NCI-H1105 treated with DMSO at 0.1 percent for 48 hours (cell line): Measurements from ENCODE around the gene RELL1.

Experiments
- DNase-seq: peaks from one replicate; lab custom pipeline; 2025; lab: John Stamatoyannopoulos, UW

Gene RELL1

DNA sequence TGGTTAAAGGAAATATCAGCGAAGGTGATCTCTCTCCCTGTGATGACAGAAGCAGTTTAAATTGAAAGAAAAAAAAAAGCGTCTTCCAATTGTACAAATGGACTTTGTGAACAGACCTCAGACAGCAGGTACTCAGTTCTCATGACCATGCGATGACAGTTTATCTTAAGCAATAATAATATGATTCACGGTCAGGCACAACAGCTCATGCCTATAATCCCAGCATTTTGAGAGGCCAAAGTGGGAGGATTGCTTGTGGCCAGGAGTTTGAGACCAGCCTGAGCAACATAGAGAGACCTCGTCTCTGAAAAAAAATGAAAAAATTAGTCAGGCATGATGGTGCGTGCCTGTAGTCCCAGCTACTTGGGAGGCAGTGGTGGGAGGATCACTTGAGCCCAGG, 51.0 kb downstream of the RELL1 start:
- no peak for DNase-seq

DNA sequence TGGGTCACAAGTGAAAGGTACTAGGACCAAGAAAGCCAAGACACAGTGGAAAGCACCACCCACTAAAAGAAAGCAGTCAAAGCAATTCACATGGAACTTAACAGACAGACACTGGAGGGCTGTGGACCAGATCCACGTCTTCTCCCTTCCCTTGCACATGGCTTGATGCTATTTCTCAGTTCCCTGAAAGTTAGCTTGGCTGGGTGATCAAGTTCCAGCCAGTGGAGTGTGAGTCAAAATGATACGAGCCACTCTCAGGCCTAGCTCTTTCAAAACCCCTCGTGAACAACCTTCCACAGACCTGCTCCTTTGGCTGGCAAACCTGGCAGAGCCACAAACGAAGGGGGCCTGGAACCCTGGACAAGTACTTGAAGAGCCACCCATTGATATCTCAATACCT, 52.0 kb downstream of the RELL1 start:
- DNase-seq = no peak

DNA sequence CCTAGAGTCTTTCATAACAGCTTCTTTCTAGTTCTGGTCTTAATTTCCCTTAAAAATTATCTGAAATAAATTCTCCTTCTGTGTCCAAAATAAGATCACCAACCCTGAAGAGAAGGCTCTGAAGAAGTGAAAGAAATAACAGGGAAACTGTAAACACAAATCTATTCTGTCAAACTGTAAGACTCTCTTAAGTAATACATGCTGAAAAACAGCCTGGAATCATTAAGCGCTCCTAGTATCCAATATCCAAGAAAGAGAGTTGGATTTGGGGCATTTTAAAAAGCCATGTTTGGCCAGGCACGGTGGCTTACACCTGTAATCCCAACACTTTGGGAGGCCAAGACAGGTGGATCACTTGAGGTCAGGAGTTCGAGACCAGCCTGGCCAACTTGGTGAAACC, 53.3 kb downstream of the RELL1 start:
- DNase-seq = no peak

DNA sequence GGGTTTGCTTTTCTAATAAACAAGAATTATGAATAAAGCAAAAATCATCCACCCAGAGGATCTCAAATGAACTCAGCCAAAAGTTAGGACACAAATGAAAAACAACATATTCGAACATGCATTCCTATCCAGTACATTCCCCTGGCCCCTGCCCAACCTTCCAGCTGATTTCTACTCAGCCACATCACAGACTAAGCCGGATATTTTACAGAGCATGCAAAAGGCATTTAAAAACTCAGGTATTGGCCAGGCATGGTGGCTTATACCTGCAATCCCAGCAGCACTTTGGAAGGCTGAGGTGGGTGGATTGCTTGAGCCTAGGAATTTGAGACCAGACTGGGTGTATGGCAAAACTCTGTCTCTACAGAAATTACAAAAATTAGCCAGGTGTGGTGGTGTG, 54.6 kb downstream of the RELL1 start:
- no peak for DNase-seq

DNA sequence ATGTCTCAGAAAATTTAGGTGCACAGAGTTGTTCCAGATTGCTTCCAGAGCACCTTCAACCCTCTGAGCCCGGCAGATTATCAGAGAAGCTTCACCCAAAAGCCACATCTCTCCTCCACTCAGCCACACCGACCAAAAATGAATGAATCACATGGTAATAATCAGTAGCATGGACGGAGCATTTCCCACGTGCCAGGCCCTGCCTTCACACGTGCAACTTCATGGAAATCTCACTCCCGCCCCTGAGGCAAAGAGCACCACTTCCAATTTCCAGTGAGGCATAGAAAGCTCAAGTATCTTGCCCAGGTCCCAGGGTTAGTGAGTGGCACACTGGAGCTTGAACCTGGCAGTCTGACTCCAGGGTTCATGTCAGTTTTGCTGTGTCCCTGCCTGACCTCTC, 56.5 kb downstream of the RELL1 start:
- no peak for DNase-seq

DNA sequence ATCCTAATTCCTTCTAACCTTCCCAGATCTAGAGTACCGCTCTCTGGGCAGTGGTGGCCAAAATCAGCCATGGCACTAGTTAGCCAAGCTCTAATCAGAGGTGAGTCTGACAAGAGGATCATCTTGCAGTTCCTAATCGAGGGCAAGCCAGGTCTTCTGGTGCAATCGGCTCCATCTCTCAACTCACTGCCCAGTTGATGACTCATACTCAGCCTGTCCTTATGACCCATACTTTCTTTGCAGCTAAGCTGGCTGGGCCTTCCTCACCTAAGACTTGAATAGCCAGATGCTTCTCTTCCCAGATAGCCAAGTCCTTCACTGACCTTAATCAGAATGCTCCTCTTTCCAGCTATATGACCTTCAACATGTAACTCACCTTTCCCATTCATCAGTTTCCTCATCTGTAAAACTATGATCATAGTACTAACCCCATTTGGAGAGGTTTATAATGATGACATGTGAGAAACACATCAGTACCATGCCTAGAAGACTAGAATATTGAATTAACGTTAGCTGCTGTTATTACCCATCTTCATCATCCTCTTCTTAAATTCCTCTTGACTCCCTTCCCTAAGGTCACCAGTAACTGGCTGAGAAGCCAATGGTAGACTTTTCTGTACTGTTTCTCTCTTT, 57.1 kb downstream of the RELL1 start:
- no peak for DNase-seq

DNA sequence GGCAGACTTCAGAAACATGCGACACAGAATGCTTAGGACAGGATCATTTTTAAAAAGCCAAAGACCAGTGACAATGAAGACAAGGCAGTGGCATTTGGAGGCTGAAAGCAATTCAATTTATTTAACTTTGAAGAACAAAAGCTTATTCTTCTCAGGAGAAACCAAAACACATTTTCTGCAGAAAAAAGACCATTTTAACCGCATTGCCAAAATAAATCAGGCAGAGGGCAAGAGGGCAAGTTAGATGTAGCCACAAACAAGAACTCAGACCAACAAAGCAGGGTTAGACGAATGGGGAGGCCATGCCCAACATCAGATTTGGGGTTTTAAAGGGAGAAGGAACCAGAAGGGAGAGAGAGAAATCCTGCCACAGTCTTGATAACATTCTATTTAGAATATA, 58.9 kb downstream of the RELL1 start:
- no peak for DNase-seq

DNA sequence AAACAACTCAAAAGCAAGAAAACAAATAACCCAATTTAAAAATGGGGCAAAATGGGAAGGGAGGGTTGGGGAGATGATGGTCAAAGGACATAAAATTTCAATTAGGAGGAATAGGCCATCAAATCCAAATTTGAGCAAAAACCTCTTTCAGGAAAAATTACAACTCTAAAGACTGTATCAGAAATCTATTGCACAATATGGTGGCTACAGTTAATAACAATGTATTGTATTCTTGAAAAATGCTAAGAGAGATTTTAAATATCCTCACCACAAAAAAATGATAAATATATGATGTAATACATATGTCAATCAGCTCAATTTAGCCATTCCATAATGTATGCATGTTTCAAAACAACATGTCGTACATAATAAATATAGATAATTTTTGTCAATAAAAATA, 60.7 kb downstream of the RELL1 start:
- no peak for DNase-seq

DNA sequence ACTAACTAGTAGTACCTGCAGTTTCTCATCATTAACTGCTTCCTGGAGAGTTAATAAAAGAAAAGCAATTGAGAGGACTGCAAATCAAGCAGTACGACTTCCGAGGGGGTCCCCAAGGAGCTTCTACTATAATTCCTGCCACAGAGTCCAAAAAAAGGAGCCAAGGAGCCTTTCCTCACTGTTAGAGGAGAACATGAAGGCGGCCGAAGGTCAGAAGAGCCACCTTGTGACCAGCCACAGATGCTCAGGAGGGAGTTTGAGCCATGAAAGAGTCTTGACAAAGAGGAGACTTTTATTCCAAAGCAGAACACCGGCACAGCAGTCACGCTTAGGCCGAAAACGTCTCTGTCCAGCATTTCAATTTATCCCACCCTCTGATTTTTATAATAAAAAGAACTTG, 62.2 kb downstream of the RELL1 start:
- no peak for DNase-seq

DNA sequence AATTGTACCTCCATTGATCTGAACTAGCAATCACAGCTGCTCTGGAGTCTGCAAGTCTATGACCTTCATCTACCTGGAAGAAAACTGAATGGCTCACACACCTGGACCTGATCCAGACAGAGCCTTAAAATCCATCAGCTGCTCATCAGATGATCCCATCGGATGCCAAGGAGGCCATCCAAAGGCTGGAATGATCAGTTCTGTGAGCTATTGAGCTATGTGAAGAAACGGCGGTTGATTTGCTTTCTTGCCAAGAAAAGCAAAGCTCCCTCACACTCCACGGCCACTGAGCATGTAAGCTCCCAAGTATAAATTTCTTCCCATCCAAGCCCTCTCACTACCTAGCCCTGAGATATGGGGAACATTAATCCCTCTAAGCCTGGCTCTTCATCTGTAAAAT, 63.1 kb downstream of the RELL1 start:
- no peak for DNase-seq

DNA sequence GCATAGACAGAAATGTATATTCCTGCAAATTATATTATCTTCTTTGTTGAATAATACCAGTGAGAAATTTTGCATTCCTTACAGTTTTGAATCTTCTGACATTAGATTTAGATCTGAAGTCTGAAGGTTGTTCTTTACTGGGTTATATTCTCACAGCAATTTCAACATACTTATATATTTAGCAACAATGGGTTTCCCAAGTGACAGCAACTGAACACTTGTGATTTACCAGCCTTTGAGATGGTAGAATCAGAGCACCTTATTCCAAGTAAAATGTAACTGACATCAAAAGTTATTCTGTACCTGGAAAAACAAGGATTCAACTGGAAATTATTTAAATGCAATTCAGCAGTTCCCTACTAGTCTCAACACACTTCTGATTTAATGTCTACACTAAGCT, 66.0 kb downstream of the RELL1 start:
- DNase-seq = no peak

DNA sequence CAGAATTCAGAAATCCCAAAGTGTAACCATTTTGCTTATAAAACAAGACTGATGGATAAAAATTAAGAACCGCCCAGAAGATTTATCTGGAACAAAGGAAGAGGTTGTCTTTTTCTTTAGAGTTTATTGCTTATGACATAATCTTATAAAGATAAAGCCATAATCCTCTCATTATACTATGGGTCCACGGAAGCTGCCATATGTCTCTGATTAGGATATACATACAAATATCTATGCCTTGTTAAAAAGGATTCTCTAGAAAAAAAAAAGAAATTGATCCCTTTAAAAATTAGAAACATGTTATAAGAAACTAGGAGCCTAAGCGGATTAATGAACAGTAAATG, 70.5 kb downstream of the RELL1 start:
- no peak for DNase-seq

DNA sequence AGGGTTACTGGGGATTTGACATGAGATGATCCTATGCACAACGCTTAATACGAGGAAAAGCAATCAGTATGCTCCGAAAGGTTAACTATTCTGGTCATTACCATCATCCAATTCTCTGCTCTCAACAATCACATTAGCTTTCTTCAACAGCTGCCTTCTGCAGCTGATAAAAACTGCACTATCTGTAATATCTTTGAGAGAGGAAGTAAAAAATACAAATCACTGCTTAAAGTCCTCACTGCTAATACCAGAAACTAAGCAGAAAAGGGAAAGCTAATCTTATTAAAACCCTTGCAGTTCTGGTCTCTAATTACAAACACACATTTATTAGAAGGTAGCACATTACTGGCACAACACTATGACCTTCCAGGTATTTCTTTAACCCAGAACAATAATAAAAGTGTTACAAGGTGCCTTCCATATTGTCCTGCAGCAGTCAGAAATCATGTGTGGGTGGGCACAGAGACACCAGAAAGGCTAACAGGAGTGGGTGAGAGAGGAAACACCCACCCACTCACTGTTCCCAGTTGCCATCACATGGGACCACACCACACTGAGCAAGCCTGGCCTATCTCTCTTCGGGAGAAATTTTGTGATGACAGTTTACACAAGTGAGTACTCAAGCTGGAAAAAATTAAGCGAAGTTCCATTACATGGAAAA, 71.0 kb downstream of the RELL1 start:
- no peak for DNase-seq

DNA sequence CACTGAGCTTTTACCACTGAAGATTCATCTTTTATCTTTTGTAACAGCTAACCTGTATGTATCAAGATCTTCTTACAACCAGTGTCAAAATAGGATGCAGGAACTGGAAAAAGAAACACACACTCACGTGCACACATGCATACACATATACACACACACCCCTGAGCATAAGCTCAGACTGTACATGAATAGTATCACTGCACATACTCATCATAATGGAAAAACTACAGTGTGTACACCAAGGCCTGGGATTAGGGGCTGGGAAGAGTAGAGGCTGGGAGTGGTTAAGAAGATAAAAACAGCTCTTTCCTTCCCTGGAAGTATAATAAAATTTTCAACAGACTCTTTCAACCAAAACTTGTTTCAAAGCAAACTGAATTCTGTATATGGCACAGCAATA, 73.4 kb downstream of the RELL1 start:
- no peak for DNase-seq

DNA sequence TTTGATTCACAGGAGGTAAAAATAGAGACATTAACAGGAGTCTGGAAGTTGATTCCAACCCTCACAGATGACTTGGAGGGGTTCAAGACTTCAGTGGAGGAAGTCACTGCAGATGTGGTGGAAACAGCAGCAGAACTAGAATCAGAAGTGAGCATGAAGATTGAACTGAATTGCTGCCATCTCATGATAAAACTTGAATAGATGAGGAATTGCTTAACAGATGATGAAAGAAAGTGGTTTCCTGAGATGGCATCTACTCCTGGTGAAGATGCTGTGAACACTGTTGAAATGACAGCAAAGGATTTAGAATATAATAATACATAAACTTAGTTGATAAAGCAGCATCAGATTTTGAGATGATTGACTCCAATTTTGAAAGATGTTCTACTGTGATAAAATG, 76.5 kb downstream of the RELL1 start:
- DNase-seq = no peak

DNA sequence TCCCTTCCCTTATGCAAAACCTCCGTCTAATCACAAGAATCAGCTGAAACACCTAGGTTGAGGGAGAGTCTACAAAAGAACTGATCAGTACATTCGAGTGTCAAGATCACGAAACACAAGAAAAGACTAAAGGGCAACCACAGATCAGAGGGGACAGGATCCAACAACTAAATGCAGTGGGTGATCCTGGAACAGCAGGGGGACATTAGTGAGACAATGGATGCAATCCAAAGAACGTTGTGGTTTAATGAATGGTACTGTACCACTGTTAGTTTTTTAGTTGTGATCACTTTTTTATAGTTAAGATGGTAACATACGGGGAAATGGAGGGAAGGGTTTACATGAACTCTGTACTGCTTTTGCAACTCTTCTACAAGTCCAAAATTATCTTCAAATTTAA, 79.2 kb downstream of the RELL1 start:
- no peak for DNase-seq

DNA sequence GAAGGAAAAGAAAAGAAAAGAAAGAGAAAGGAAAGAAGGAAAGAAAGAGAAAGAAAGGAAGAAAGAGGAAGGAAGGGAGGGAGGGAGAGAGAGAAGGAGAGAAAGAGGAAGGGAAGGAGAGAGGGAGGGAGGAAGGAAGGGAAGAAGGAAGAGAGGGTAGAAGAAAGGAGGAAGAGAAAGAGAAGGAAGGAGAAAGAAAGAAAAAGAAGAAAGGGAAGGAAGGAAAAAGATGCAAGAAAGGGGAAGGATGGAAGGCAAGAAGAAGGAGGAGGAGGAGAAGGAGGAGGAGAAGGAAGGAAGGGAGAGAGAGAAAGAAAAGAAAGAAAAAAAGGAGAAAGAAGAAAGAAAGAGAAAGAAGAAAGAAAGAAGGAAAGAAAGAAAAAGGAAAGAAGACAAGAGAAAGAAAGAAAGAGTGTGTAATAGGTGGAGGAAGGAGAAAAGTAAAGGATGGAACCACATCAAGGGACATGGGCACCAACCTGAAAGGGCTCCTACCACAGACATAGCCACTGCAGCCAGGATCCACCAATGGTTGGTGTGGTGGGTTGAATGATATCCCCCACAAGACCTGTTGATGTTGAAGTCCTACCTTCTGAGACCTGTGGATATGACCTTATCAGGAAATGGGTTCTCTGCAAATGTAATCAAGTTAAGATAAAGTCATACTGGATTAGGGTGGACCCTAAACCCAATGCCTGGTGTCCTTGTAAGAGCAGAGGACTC, 80.2 kb downstream of the RELL1 start:
- no peak for DNase-seq

DNA sequence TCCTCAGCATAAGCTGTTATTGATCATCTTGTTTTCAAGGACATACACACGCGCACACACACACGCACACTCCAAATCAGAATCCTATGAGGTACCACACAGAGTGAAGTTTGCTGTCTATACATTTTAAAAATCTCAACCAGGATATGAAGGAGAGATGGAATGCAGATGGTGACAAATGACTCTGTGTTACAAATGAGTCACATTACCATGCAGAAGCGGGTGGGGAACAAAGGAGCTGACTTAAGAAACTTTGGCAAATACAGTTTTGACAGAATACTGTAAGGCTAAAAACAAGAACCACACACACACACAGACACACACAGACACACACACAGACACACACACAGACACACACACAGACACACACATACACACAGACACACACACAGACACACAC, 81.7 kb downstream of the RELL1 start:
- DNase-seq = no peak

DNA sequence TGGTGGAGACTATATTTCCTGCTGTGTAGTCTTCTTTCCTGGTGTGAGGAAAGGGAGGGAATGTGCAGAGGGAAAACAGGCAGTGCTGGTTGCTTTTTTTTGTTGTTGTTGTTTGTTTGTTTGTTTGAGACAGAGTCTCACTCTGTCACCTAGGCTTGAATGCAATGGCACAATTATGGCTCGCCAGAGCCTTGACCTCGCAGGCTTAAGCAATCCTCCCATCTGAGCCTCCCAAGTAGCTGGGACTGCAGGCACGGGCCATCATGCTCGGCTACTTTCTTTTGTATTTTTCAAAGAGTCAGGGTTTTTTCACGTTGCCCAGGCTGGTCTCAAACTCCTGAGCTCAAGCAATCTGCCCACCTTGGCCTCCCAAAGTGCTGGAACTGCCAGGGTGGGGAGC, 82.5 kb downstream of the RELL1 start:
- DNase-seq = no peak

DNA sequence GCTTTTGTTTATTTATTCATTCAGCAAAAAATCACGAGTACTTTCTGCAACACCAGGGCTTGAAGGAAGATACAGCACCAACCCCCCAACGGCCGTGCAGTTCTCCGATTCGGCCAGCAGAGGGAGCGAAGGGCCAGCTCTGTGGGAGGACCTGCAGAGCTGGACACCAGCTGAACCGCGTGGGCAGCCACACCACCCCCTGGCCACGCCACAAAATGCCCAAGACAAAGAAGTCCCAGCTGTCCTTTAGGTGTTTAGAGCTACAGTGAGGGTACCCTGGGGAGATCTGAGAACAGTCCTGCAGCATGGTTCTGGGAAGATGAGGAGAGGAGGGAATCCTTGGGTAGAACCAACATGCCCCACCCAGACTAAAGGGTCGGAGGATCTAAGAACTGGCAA, 83.1 kb downstream of the RELL1 start:
- peak; percentile 25 for DNase-seq

DNA sequence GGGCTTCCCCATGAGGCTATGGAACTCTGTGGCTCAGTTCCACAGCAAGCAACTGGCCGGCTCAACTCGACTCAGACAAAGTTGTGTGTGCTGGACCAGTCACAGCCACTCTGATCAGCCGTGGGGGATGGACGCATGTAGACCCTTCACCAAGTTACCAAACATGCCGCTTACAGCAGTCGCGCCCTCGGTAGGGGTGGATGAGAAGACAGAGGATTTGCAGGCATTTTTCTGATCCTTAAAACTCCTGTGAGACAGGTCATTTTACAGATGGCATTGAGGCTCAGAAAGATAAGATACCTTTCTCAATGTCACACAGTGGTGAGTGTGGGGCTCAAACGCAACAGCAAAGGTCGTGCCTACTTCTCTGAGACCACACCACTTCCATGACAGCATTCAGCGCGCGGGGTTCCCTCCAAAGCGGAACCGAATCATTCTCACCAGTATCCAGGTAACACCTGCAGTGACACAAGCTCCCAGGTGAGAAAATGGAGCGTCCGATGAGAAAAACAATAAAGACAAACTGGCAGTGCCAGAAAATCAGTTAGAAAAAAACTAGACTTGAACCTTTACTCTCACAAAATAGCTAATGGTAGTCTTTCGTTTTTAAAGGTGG, 83.6 kb downstream of the RELL1 start:
- DNase-seq = no peak

DNA sequence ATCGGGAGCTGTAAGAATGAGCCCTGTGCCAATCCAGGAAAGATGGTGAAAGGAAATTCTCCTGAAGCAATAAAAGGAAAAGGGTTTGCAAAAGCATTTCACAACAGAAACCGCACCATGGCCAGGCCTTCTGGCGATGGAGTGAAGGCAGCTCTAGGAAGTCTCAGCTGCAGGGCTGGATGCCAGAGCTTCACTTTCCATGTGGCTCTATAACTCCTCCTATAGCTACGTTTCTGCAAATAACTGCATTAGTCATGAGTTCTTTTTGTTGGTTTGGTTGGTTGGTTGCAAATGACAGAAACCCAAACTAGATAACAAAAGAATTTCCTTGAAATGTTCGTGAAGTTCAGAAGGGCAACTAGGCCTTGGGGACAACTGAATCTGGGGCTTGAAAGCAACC, 84.6 kb downstream of the RELL1 start:
- DNase-seq = no peak

DNA sequence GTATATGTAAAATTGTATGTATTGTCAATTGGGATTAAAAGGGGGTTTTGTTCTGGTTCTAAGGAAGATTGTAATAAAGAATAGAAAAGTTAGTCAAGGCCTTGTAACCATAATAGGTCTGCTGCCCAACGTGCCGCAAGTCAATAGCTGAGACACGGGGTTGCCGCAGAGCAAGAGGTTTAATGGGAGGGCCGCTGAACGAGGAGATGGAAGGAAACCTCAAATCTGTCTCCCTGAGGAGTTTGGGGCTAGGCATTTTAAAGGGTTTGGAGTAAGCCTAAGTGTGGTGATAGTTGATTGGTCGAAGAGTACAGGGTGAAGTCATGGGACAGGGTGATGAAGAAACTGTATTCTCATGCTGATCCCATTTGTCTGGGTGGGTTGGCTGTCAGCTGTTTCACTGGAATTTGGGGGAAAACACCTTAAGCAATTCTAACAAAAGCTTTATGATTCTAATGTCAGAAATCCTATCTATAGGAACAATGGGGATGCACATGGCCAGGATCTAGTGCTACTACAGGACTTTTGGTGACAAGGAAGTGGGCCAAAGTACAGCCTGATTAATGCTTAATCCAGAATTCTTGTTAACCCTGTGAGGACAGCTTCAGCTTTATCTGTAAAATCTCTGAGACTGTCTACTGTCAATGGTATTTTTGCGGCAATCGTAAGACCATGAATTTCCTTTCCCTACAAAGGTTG, 86.9 kb downstream of the RELL1 start:
- no peak for DNase-seq
